H1 (cell line): Measurements from ENCODE around the gene ZNG1B. TPM values are rescaled to one million over a fixed set of nuclear protein-coding genes. Genes with fewer than 3 reads are reported as not detected.
"Not testable (repeated sequence)": the region's sequence is repeated elsewhere in the genome, so short reads cannot be mapped to it uniquely, and the experiment has no call there.

Experiments used
- CTCF ChIA-PET: fragments of 300-600 bp; sonication (Branson Sonifier 250); formaldehyde crosslinking; loops from one replicate; lab custom pipeline; 2021; ENCODE audit not compliant: partially characterized antibody; lab: Charles Lee
- POLR2A ChIA-PET: fragments of 300-600 bp; sonication (Branson Sonifier 250); formaldehyde crosslinking; loops from one replicate; lab custom pipeline; 2021; ENCODE audit warnings: inconsistent platforms; ENCODE audit not compliant: partially characterized antibody; lab: Charles Lee
- DNase-seq, 2 experiments: peaks; one replicate each; pipeline versions ENCODE4 v3.0.0 to v3.0.0-alpha.2; 2010 to 2022; ENCODE audit warnings: low spot score in 2 of 2, low read depth in 1 of 2, mixed read lengths in 1 of 2
- FAIRE-seq: peaks from 2 replicates; lab custom pipeline; 2011; peaks lifted over from hg19 to GRCh38; lab: Jason Lieb, UNC
- H2AFZ ChIP-seq: 2 replicates; pipeline ENCODE4 v1.8.1; 2012; ENCODE audit warnings: low read length, inconsistent platforms
- H2AK5ac ChIP-seq: 2 replicates; pipeline ENCODE4 v1.6.1; 2013; ENCODE audit warnings: low read depth, low read length
- H2BK120ac ChIP-seq: replicated peaks from 2 replicates; pipeline ENCODE3; 2013; ENCODE audit warnings: low read depth, low read length, inconsistent platforms
- H2BK12ac ChIP-seq: 2 replicates; pipeline ENCODE4 v1.6.1; 2013; ENCODE audit warnings: low read depth, low read length
- H2BK15ac ChIP-seq: 2 replicates; pipeline ENCODE4 v1.6.1; 2013; ENCODE audit warnings: low read length
- H2BK20ac ChIP-seq: 2 replicates; pipeline ENCODE4 v1.6.1; 2013; ENCODE audit warnings: low read length
- H2BK5ac ChIP-seq: 2 replicates; pipeline ENCODE4 v1.6.1; 2013; ENCODE audit warnings: low read depth, low read length
- H3K14ac ChIP-seq: 2 replicates; pipeline ENCODE4 v1.6.1; 2013; ENCODE audit warnings: inconsistent platforms; ENCODE audit not compliant: insufficient read length
- H3K18ac ChIP-seq: 2 replicates; pipeline ENCODE4 v1.6.1; 2013; ENCODE audit warnings: low read length; ENCODE audit errors: extremely low read depth
- H3K23ac ChIP-seq: 2 replicates; pipeline ENCODE4 v1.6.1; 2013; ENCODE audit warnings: inconsistent platforms; ENCODE audit not compliant: insufficient read length
- H3K23me2 ChIP-seq: 2 replicates; pipeline ENCODE4 v1.6.1; 2013; ENCODE audit warnings: low read depth, low read length
- H3K27ac ChIP-seq: 2 replicates; pipeline ENCODE4 v1.6.1; 2011; ENCODE audit warnings: low read depth, low read length, inconsistent platforms
- H3K27me3 ChIP-seq, 4 experiments: replicated peaks in 1 of 4; 1 replicate in 1 of 4; 2 replicates in 3 of 4; pipeline versions ENCODE4 v1.6.1 to v1.8.1; 2011 to 2013; ENCODE audit warnings: low read length in 3 of 4, mild to moderate bottlenecking in 3 of 4, inconsistent platforms in 2 of 4, mixed read lengths in 2 of 4, moderate library complexity in 1 of 4; ENCODE audit not compliant: control insufficient read depth in 3 of 4, insufficient read depth in 3 of 4; ENCODE audit errors: extremely low read depth in 1 of 4
- H3K36me3 ChIP-seq, 4 experiments: 2 replicates each; pipeline versions ENCODE4 v1.6.1 to v1.8.1; 2011 to 2013; ENCODE audit warnings: mild to moderate bottlenecking in 4 of 4, low read length in 3 of 4, moderate library complexity in 2 of 4, control low read depth in 1 of 4, inconsistent platforms in 1 of 4; ENCODE audit not compliant: insufficient read depth in 4 of 4, control insufficient read depth in 2 of 4
- H3K4ac ChIP-seq: replicated peaks from 2 replicates; pipeline ENCODE3; 2013; ENCODE audit warnings: low read length, low read depth, mixed read lengths, inconsistent platforms; ENCODE audit not compliant: insufficient read length
- H3K4me1 ChIP-seq, 4 experiments: replicated peaks in 1 of 4; 1 replicate in 1 of 4; 2 replicates in 3 of 4; pipeline versions ENCODE4 v1.6.1 to v1.8.1; 2011 to 2013; ENCODE audit warnings: low read length in 3 of 4, inconsistent platforms in 2 of 4, mixed read lengths in 1 of 4; ENCODE audit not compliant: insufficient read depth in 4 of 4, control insufficient read depth in 3 of 4
- H3K4me2 ChIP-seq, 2 experiments: 2 replicates each; pipeline versions ENCODE4 v1.6.1 to v1.8.1; 2011 to 2013; ENCODE audit warnings: low read depth in 2 of 2, low read length in 2 of 2, control low read depth in 1 of 2, inconsistent platforms in 1 of 2, mild to moderate bottlenecking in 1 of 2; ENCODE audit not compliant: insufficient read depth in 1 of 2
- H3K4me3 ChIP-seq, 4 experiments: fragments of 200-600, 300-600 bp in 1 of 4; sonication (generic), shearing (Covaris generic), sonication (Bioruptor Twin) in 1 of 4; 2 replicates each; pipeline versions ENCODE4 v1.5.1 to v1.8.1; 2011 to 2016; ENCODE audit warnings: low read length in 4 of 4, low read depth in 3 of 4, control low read depth in 2 of 4, inconsistent platforms in 2 of 4, mild to moderate bottlenecking in 2 of 4, mixed read lengths in 1 of 4, moderate library complexity in 1 of 4; ENCODE audit not compliant: insufficient read depth in 2 of 4; ENCODE audit errors: extremely low read depth in 1 of 4
- H3K56ac ChIP-seq: replicated peaks from 2 replicates; pipeline ENCODE3; 2013; ENCODE audit warnings: low read depth, mild to moderate bottlenecking, mixed read lengths, low read length, inconsistent platforms; ENCODE audit not compliant: insufficient read length
- H3K79me1 ChIP-seq: 2 replicates; pipeline ENCODE4 v1.6.1; 2013; ENCODE audit warnings: low read depth, low read length, control low read depth
- H3K79me2 ChIP-seq, 2 experiments: 2 replicates each; pipeline versions ENCODE4 v1.6.1 to v1.8.1; 2012 to 2013; ENCODE audit warnings: low read length in 2 of 2, mild to moderate bottlenecking in 2 of 2, inconsistent platforms in 1 of 2; ENCODE audit not compliant: insufficient read depth in 2 of 2, control insufficient read depth in 1 of 2
- H3K9ac ChIP-seq, 4 experiments: replicated peaks in 1 of 4; 1 replicate in 1 of 4; 2 replicates in 3 of 4; pipeline versions ENCODE4 v1.6.1 to v1.8.1; 2011 to 2013; ENCODE audit warnings: low read depth in 3 of 4, low read length in 3 of 4, control low read depth in 2 of 4, mild to moderate bottlenecking in 2 of 4, moderate library complexity in 2 of 4, inconsistent platforms in 1 of 4; ENCODE audit errors: extremely low read depth in 1 of 4
- H3K9me3 ChIP-seq, 2 experiments: 2 replicates each; pipeline versions ENCODE4 v1.6.1 to v1.8.1; 2012 to 2013; ENCODE audit warnings: mild to moderate bottlenecking in 2 of 2, moderate library complexity in 2 of 2, control low read depth in 1 of 2, inconsistent platforms in 1 of 2, low read depth in 1 of 2, low read length in 1 of 2, mixed read lengths in 1 of 2; ENCODE audit not compliant: insufficient read depth in 2 of 2
- H4K20me1 ChIP-seq, 2 experiments: replicated peaks in 1 of 2; 2 replicates each; pipeline versions ENCODE3 to v1.8.1; 2011 to 2013; ENCODE audit warnings: inconsistent platforms in 2 of 2, low read length in 2 of 2, mild to moderate bottlenecking in 1 of 2; ENCODE audit not compliant: insufficient read depth in 2 of 2, control insufficient read depth in 1 of 2
- H4K5ac ChIP-seq: 2 replicates; pipeline ENCODE4 v1.6.1; 2013; ENCODE audit warnings: low read length, low read depth, mixed read lengths, inconsistent platforms; ENCODE audit not compliant: insufficient read length
- H4K8ac ChIP-seq: 2 replicates; pipeline ENCODE4 v1.8.0; 2013; ENCODE audit warnings: mild to moderate bottlenecking, moderate library complexity, low read length, inconsistent platforms; ENCODE audit not compliant: insufficient read depth; ENCODE audit errors: extremely low read depth
- H4K91ac ChIP-seq: replicated peaks from 2 replicates; pipeline ENCODE3; 2013; ENCODE audit warnings: low read length, mixed read lengths, inconsistent platforms; ENCODE audit not compliant: insufficient read length
- WGBS, 2 experiments: shearing (Covaris generic) in 1 of 2; methylation state at CpG; one replicate each; pipeline versions ENCODE4 v1.1.6 to v1.1.7; 2013 to 2015; ENCODE audit warnings: low lambda C conversion rate in 2 of 2, mixed read lengths in 2 of 2, inconsistent platforms in 1 of 2, low coverage in 1 of 2, missing lambda C conversion rate in 1 of 2; ENCODE audit not compliant: insufficient replicate concordance in 2 of 2, insufficient coverage in 1 of 2, insufficient read length in 1 of 2; ENCODE audit errors: extremely low coverage in 1 of 2, missing lambda C conversion rate in 1 of 2; 5-methylcytosine and 5-hydroxymethylcytosine counted together
- polyA plus RNA-seq, 7 experiments: library from polyadenylated mRNA; depleted of rRNA in 3 of 7; stranded (reverse) in 5 of 7; unstranded in 2 of 7; fragments of >200 nt in 5 of 7; fragments of 200-250 nt in 2 of 7; gene quantifications; 1 replicate in 5 of 7; 2 replicates in 1 of 7; 4 replicates in 1 of 7; pipeline versions ENCODE4 v1.2.1 to v1.2.3, GENCODE V29; 2011 to 2013; ENCODE audit warnings: missing spikeins in 2 of 7, mixed read lengths in 2 of 7
- total RNA-seq: library from RNA; stranded (reverse); fragmentation: NEBNext Ultra II Directional; extraction: Animal tissue kit (Norgen Biotek cat#: 25700); gene quantifications from 2 replicates; pipeline ENCODE4 v1.2.1, GENCODE V29; 2021

ZNG1B gene
- total and polyA plus RNA-seq, 2 of the 8 experiments (the other 6 are each of a cell fraction or from before 2014, with no cell fraction given): 12.8 to 32.7 TPM

DNA sequence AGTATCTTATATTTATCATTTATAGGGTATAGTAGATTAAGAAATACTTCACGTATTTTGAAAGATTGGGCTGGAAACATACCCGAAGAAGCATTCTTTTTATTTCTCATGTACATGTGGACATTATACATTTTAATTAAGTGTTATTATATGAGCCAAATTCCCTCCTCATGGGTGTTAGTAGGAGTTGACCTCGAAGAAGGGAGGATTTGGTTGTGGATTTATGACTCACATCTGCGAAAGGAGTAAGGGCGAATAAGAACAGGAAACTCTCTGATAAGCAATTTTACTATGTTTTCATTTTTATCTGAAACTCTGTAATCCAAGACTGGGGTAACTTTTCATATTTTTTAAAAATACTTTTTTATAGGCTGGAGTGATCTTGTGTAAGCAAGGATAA lies 84.0 kb downstream of the ZNG1B start:
- H4K20me1 ChIP-seq, H4K91ac ChIP-seq, H3K4me2 ChIP-seq, H3K27me3 ChIP-seq, H2BK5ac ChIP-seq, H3K9me3 ChIP-seq, H3K4ac ChIP-seq, H2BK12ac ChIP-seq, H3K56ac ChIP-seq, H3K9ac ChIP-seq, H2AK5ac ChIP-seq, H3K18ac ChIP-seq, H3K4me1 ChIP-seq, H3K79me2 ChIP-seq, H2AFZ ChIP-seq, H3K4me3 ChIP-seq, H4K5ac ChIP-seq, CTCF ChIA-PET, H3K23ac ChIP-seq, POLR2A ChIA-PET, H3K36me3 ChIP-seq, H3K79me1 ChIP-seq, H3K23me2 ChIP-seq, H2BK120ac ChIP-seq, H4K8ac ChIP-seq, H2BK20ac ChIP-seq, H2BK15ac ChIP-seq, H3K14ac ChIP-seq, H3K27ac ChIP-seq, FAIRE-seq, DNase-seq: not testable (repeated sequence)
- 95% methylated on average over 5 of the region's 5 CpGs; no CpG with 5 or more reads in 1 of the 2 experiments for WGBS, 2 experiments

DNA sequence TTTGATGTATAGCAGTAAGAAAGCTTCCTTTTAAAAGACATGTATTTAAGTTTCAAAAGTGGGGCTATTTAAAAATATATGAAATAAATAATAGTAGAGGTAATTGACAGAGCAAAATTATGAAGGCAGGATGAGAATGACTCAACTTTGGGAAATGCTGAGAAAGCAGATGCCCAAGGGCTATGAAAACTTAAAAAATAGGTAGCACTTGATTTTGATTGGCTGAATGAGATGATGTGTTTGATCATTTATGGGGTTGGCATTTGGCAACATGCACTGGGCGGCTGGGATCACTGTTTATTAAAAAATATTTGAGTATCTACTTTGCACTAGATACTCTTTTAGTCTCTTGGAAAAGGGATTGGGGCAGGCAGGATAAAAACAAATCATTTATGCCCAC lies 87.5 kb downstream of the ZNG1B start:
- H3K4me1 ChIP-seq, H2AFZ ChIP-seq, FAIRE-seq, H2BK5ac ChIP-seq, H2BK120ac ChIP-seq, H3K14ac ChIP-seq, H3K27ac ChIP-seq, H3K56ac ChIP-seq, H3K4ac ChIP-seq, H3K23ac ChIP-seq, H3K4me3 ChIP-seq, H3K23me2 ChIP-seq, H4K5ac ChIP-seq, H2AK5ac ChIP-seq, H3K9ac ChIP-seq, POLR2A ChIA-PET, H3K79me1 ChIP-seq, H3K18ac ChIP-seq, CTCF ChIA-PET, DNase-seq, H2BK15ac ChIP-seq, H4K91ac ChIP-seq, H3K27me3 ChIP-seq, H4K20me1 ChIP-seq, H3K36me3 ChIP-seq, H3K79me2 ChIP-seq, H2BK20ac ChIP-seq, H4K8ac ChIP-seq, H2BK12ac ChIP-seq, H3K9me3 ChIP-seq, H3K4me2 ChIP-seq: not testable (repeated sequence)
- WGBS, 2 experiments: 86% methylated on average over 1 of the region's 1 CpG; no CpG with 5 or more reads in 1 of the 2 experiments
